HG03521 (cell line): ENCODE measurements around the gene GRM5.
A peak's percentile ranks its signal among the peaks of the same experiment; 100 is the strongest.
"Not testable (repeated sequence)": the region's sequence is repeated elsewhere in the genome, so short reads cannot be mapped to it uniquely, and the experiment has no call there.

ENCODE experiments used
- ATAC-seq: cut with Tn5 transposase; IDR thresholded peaks from one replicate; pipeline ENCODE4 v1.9.1; 2021; ENCODE audit warnings: mild to moderate bottlenecking, moderate library complexity; ENCODE audit not compliant: unreplicated experiment

The GRM5 gene

DNA sequence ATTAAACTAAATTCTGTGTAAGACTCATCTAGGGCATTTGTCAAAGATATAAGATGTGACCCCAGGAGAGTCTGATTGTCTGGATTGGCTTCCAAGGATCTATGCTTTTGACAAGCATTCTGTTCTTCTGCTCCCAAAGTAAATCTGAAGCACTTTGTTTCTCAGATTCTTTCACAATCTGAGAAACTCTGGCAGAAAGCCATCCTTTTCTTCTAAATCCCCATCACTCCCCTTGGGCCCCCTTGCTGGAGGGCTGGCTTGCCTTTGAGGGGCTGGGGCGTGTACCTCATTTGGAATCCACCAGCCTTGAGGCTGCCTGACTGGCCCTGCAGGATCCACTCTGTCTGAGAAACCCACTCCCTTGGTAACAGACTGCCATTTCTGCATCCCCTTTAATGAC, 554.8 kb downstream of the GRM5 start:
- ATAC-seq, result no peak

DNA sequence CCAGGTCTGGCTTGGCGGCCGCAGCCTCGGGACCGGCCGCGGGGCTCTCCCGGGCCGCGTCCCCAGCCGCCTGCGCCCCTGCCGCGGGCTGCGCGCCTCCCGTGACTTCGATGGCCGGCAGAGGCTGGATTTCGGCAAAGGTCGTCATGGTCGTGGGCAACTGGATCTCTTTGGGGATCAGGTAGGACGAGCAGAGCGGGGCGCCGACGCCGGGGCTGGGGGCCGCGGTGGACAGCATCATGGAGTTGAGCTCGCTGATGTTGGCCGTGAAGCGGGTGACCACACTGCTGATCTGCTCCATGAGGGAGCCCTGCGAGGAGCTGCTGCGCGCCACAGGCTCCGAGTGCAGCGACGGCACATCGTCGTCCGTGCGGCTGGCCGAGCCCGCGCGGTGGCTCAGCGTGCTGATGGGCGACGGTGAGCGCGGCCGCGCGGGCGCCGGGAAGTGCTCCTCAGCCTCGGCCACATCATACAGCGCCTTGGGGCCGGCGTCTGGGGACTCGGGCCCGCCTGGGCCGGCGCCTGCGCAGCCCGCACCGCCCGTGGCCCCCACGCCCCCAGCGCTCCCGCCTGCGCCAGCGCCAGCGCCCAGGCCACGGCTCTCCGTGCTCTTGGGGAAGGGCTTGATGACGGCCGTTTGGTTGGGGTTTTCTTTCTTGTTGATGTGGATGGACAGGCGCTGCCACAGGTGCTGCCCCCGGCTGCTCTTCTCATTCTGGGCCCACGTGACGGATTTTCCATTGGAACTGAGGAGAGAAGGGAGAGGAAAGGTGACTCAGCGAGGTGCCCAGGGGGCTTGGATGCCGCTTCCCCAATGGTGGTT, 556.8 kb downstream of the GRM5 start:
- peak; percentile 66 for ATAC-seq

DNA sequence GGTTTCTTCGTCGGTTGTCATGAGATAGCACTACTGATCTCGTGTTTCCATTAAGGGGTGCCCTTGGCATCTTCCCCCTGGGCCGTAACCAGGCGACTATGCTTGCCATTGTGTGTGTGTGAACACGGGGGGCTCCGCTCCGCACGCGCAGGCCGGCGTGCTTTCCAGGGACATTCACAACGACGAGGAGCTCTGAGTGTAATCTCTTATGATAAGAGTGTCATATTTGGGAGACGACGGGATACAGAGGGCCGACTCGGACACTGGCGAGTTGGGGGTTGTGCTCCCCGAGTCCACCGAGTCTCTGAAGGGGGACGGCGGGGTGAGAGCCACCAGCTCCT, 557.4 kb downstream of the GRM5 start:
- ATAC-seq, result no peak

DNA sequence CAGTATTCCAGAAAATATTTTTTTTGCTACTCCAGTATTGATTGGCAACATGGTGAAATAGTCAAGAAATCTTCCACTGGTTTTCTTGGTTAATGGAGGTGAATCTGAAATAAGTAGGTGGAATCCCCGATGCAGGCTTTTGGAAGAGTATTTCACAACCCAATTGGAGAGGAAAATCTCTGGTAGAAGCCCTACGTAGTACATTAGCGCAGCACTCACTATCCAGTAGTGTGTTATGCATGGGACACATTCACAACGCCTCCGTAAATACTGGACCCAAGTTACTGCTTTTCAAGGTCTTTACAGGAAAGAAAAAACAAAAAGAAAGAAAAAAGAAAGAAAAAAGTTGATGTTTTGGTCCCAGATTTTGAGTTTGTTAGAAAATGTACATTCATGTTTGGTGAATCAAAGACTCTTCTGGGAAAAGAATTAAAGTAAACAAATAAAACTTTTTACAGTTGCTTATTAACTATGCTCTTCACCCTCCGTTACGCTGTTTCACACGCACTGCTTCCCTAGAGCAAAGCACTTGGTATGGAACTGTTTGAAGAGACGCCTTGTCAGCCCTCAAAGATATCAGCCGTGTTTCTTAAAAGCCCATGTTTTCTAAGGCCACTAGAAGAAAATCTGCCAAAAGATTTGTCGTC, 557.9 kb downstream of the GRM5 start:
- ATAC-seq, result no peak

DNA sequence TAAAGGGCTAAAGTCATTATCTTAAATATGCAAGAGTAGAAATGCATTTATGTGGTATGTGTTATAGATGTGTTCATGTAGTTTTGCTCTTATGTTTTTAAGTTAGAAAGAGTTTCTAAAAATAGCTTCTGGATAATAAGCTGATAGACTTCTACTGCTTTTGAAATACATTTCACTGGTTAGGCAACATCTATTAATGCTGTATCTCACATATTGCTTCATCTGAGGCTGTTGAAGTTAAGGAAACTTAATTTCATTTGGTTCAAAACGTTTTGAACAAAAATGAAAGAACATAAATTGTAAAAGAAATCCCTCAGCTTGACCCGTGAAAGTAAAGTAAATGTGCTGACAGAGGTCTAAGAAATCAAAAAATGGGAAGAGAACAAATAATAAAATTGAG, 564.2 kb downstream of the GRM5 start:
- ATAC-seq, result no peak

DNA sequence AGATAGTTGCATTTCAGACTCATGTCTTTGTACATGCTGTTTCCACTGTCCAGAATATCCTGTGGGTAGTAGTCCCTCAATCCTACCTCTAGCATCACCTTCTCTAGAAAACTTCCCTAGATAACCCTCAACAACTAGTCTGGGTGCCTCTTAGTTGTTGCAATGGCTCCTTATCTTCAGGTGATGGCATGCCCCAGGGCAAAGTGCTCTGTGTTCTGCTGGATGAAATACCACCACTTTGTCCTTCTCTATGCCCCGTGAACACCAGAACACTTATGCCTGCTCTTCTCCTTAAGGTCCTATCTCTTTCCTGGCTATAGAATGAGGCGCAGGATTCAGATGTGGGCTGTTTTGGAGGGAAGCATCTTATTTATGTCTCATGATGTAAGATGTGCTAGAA, 569.9 kb downstream of the GRM5 start:
- ATAC-seq, result no peak

DNA sequence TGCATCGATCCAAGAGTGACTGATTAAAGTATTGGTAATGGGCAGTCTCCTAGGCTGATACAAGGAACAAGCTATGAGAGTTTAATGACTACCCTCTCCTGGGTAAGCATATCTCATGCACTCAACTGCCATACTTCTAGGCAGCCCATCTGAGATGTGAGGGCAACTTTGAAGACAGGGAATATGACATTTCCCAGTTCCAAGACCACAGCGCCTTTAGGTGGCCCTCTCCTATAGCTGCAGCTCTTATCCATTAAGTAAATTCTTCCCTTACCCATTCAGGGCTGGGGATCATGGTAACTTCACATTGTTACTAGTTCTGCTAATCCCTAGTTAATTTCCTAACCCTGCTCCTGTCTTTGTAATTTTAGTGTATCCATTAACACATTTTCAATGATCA, 570.9 kb downstream of the GRM5 start:
- ATAC-seq, result no peak

DNA sequence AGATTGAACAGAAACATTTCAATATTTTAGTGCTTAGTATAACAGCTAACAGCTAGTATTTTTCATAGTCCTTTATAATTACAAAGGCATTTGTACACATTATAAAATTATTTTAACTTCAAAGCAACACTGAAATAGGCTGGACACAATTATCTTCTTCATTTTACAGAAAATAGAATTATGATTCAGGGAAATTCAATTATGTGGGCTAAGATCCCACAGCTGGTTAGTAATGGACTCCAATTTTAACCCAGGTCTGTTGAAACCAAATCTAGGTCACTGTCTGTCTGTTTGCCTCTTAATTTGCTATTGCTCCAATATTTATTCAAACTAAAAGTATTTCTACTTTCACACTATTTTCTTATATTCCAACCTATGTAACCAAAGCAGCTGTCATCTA, 574.1 kb downstream of the GRM5 start:
- no peak for ATAC-seq

DNA sequence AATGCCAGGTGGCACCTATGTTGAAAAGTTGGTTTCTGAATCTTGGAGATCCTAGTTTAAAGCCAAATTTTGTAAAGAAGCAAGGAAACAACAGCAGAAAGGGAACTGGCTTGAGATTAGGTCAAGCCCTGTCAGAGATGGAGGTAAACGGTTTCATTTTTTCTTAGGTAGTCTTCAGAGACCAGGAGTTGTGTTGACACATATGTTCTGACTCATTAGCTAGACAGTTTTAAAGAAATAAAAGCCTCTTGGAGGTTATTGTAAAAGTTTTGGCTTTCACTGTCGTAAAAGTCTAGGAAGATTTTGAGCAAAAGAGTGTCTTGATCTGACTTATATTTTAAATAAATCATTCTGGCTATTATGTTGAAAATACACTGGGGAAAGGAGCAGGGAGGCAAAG, 576.8 kb downstream of the GRM5 start:
- ATAC-seq, result no peak

DNA sequence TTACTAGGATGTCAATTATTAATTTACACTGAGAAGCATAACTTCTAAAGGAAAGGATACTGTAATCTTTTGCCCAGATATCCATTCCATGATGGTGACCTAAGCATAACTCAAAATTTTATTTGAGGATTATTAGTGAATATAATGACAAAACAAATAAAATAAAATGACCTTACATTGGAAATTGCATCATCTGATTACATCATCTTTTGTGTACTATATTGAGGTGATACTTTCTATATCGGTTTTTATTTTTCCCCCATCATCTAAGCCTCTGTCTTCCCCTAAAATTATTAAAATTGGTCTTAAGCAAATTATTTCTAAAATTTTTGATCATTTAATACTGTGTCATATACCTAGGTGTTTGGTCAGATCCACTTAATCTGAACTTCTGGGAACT, 578.1 kb downstream of the GRM5 start:
- no peak for ATAC-seq

DNA sequence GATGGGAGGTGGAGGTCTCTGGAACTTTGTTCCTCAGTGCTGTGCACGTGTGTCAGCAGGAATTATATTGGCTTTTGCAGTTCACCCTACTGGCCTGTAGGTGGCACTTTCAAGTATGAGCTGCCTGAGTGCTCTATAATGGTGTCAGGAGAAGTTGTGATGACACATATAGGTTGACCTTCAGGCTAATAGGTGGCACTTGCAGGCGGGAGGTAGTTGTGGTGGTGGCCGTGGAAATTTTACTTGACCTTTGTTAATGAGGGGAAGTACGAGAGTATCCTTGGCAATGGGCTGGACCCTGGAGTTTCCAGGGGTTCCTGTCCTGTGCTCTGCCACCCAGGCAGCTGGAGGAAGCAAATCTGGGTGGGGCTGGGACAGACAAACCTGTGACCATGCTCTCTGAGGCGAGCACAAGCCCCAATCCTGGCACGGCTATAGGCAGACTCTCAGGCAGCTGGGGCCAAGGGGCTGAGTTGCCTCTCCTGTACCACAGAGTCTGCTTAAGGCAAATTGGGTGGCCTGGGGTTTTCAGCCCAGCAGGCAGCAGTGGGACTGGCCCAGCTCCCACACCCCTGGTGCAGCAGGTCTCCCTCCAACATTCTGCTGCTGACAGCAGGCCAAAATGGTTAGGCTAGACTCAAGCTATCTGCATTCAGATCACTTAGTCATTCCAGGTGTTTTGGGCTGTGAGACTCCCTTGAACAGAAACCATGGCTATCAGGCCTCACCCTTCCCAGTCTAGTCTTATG, 580.7 kb downstream of the GRM5 start:
- ATAC-seq, result peak; percentile 91

DNA sequence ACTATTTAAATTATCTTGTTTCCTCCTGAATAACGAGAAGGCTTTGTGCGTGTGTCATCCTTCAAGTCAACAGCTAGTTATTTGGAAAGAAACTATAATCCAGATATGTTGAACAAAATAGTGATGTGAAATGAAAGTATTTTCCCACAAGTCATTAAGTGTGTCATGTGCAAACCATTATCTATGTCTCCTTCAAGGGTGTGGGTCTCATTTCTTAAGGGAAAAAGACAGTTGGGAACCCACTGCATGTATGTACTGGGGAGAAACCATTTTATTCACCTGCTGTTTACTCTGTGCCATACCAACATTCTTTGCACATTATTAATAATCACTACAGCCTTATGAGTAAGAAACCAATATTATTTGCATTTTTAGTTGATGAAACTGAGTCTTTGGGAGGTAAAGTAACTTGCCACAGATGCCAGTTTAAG, 582.9 kb downstream of the GRM5 start:
- ATAC-seq, result no peak

DNA sequence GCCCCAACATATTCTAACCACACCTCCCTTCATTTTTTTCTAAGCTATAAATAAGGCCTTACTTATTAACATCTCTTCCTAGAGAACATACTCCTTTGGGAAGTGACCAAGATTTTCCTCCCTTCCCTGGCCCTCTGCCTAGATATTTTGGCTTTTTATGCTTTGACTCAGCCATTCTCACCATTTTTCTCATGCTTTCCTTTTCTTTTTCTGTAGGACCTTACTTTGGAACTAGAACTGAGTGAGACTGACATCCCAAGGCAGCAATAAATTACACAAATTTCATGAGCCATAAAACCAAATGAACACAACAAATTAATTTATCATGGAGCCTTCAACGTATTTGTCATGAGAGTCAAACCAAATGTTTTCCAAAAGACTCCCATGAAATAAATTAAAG, 585.6 kb downstream of the GRM5 start:
- no peak for ATAC-seq

DNA sequence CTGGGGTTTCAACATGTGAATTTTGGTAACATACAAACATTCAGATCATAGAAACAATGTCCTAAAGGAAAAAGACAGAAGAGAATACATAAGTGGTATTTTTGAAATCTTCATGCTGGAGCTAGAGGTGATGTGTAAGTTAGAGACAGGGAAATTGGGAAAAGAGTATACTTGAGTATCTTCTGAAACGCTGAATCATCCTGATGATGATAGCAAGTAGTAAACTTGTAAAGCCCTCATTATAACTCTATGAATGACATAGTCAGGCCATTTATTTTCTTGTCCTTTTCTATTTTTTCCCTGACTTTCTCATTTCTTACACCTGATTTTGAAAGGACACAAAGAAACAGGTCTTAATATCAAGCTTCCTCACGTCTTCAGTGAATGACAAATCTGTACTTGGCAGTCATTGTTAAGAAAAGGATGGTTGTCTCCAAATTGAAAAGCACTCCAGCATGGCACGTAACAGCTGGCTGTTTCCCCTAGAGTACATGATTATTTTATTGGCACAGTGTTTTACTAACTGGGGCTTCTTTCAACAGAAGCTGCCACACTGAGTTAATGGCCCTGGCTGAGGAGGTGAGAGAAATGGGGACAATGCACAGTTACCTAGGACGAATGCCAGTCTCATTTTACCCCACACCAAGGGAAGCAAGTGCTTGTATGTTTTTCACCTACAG, 587.5 kb downstream of the GRM5 start:
- ATAC-seq, result no peak

DNA sequence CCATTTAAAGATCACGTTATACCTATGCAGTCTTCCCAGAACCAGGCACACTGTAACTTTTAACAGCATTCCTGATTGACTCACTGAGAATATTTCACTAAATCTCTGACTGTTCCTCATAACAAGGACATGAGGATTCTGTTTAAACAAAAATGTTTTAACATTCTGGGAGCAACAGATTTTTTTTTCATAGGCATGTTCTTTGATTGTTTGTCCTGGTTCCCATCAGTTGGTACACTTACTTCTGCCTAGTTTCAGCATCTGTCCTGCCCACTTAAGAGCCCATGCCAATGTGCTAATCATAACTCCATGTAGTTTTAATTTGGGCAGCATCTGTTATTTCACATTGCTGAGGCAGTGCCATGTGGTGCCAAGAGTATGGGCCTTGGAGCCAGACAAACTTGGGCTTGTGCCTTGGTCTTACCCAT, 589.8 kb downstream of the GRM5 start:
- no peak for ATAC-seq

DNA sequence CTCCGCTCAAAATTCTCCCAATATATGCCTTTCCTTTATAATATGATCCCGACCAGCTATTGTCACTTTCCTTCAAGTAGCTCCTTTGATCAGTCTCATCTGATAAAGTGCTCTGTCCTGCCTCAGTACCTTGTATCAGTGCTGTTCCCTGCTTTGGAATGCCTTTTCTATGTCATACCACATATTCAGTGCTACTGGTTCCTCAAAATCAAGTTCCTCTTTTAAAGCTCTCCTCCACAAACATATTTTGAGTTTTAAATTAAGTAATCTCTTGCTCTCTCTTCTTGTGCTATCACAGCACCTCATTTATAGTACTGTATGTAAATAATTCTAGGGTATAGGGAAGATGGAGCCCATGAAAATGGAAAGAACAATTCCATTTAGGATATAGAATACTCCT, 591.1 kb downstream of the GRM5 start:
- no peak for ATAC-seq

DNA sequence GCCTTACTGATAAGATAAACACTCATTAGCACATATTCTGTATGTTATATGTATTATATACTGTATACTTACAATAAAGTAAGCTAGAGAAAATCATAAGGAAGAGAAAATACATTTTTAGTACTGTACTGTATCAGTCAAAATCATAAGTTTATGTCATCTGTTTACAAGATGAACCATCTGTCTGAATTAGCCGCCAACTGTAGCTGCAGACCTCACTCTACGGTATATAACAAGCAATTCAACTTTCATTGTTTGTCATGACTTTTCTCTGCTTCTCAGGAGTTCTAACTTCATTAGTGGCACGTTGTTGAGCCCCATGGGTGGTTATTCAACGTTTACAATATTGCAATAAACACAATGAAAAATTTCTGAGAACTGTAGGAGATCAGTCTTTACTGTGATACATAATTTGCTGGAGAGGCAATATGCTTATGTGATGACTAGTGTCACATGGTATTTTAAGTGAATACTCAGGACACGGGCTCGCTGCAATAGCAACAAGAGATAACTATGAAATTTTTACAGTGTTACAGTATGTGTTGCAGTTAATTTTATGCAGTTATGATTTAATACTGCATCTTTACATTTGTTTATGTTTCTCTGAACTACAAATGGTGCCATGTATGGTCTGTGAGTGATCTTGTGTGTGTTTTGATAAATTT, 596.1 kb downstream of the GRM5 start:
- ATAC-seq, result no peak

DNA sequence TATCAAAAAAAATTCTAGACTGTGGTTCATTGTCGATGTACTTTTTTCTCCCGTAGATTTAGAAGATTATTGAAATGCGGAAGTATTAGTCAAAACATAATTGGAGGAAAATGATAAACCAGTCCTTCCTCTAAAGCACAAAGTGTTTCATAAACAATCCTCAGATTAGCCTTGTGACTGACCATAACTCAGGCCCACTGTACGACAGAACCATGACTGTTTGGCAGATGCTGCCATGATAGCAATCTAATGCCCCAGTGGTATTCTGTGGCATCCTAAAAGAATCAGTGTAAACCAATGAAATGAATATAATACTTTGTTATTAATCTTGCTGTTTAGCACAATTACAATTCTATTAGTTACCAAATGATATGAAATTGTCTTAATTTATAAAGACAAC, 601.3 kb downstream of the GRM5 start:
- ATAC-seq, result no peak

DNA sequence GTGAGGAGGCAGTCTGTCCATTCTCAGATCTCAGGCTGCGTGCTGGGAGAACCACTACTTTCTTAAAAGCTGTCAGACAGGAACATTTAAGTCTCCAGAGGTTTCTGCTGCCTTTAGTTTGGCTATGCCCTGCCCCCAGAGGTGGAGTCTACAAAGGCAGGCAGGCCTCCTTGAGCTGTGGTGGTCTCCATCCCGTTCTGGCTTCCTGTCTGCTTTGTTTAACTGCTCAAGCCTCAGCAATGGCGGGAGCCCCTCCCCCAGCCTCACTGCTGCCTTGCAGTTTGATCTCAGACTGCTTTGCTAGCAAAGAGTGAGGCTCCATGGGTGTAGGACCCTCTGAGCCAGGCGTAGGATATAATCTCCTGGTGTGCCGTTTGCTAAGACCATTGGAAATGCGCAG, 602.5 kb downstream of the GRM5 start:
- not testable (repeated sequence) for ATAC-seq

DNA sequence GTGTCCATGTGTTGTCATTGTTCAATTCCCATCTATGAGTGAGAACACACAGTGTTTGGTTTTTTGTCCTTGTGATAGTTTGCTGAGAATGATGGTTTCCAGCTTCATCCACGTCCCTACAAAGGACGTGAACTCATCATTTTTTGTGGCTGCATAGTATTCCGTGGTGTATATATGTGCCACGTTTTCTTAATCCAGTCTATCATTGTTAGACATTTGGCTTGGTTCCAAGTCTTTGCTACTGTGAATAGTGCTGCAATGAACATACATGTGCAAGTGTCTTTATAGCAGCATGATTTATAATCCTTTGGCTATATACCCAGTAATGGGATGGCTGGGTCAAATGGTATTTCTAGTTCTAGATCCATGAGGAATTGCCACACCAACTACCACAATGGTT, 607.7 kb downstream of the GRM5 start:
- ATAC-seq, result not testable (repeated sequence)

DNA sequence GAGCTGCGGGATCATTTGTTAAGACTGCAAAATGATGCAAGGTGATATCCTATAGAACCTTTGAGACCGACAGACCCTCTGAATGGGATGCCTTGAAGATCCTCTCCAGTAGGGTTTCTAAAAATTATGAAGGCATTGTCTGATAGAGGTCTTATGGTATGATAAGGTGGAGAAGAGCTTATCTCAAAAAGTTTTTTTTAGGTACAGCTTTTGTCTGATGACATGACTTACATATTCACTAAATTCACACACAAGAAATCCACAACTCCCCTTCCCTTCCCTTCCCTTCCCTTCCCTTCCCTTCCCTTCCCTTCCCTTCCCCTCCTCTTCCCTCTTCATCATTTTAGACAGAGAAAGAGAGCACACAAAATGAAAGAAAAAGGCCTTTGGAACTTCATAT, 609.8 kb downstream of the GRM5 start:
- no peak for ATAC-seq
